Adrenal gland (tissue), 12 donors: Measurements from ENCODE around the gene PBX2. TPM values are rescaled to one million over a fixed set of nuclear protein-coding genes. Genes with fewer than 3 reads are reported as not detected.
A peak's percentile ranks its signal among the peaks of the same experiment; 100 is the strongest.

ENCODE experiments used
- DNase-seq, 7 donors: peaks; one replicate each; pipeline ENCODE4 v3.0.0-alpha.2; 2019 to 2020
- H3K27ac ChIP-seq, 5 donors: fragments of 200-600 bp; sonication (generic) in 4 of 5; 1 replicate in 3 of 5; 2 replicates in 2 of 5; pipeline versions ENCODE4 v1.5.1 to v1.8.0; 2016 to 2020; ENCODE audit warnings: mild to moderate bottlenecking in 1 of 5
- H3K27me3 ChIP-seq: fragments of 200-600 bp; 2 replicates; pipeline ENCODE4 v1.8.0; 2021
- H3K36me3 ChIP-seq, 2 donors: fragments of 200-600 bp; replicated peaks in 1 of 2; 1 replicate in 1 of 2; 2 replicates in 1 of 2; pipeline versions ENCODE4 v1.5.1 to v1.8.0; 2018 to 2022
- H3K4me1 ChIP-seq, 2 donors: fragments of 200-600 bp; replicated peaks in 1 of 2; 1 replicate in 1 of 2; 2 replicates in 1 of 2; pipeline versions ENCODE4 v1.5.1 to v1.8.0; 2018 to 2021
- H3K4me3 ChIP-seq, 4 donors: fragments of 200-600 bp; sonication (generic) in 3 of 4; one replicate each; pipeline ENCODE4 v1.5.1; 2016 to 2018
- H3K9me3 ChIP-seq, 3 donors: fragments of 200-600 bp; sonication (generic) in 1 of 3; replicated peaks in 1 of 3; 1 replicate in 2 of 3; 2 replicates in 1 of 3; pipeline versions ENCODE4 v1.5.1 to v1.8.0; 2016 to 2021
- POLR2A ChIP-seq, 2 donors: fragments of 450-650 bp; IDR thresholded peaks; one replicate each; pipeline ENCODE4 v1.6.1; 2017; ENCODE audit warnings: antibody characterized with exemption in 2 of 2, mild to moderate bottlenecking in 2 of 2, moderate library complexity in 1 of 2
- WGBS, 4 donors: extraction: QIAGEN DNeasy Blood & Tissue Kit in 2 of 4; methylation state at CpG; one replicate each; pipeline versions ENCODE4 v1.1.5 to v1.1.7; 2013 to 2017; 5-methylcytosine and 5-hydroxymethylcytosine counted together
- intact Hi-C, 2 donors: fragments of 100-400 bp; cut with DNase I; formaldehyde crosslinking; loops; one replicate each; pipeline versions ENCODE4 v1.14.1 to v1.15.0; 2022 to 2023
- polyA plus RNA-seq, 3 donors: library from polyadenylated mRNA; stranded (reverse); fragments of 200-250 nt in 2 of 3; fragments of 350-450 nt in 1 of 3; fragmentation: Illumina TruSeq in 1 of 3; extraction: RNeasy Lipid Tissue Mini Kit (QIAGEN cat#74804) in 1 of 3; gene quantifications; one replicate each; pipeline ENCODE4 v1.2.3, GENCODE V29; 2013 to 2014
- total RNA-seq, 9 donors: library from RNA; depleted of rRNA in 4 of 9; stranded (reverse); fragments of >200 nt in 4 of 9; fragments of 120-200 nt in 1 of 9; fragmentation: NEBNext Ultra II Directional in 1 of 9; extraction: Animal tissue kit (Norgen Biotek cat#: 25700) in 1 of 9; gene quantifications; one replicate each; pipeline versions ENCODE4 v1.1.0 to v1.2.4, GENCODE V29; 2013 to 2023
- TF ChIP-seq, protein P1 (sequence below), 6 experiments: fragments of 450-650 bp in 4 of 6; fragments of 200-600 bp in 2 of 6; sonication (generic) in 1 of 6; IDR thresholded peaks; 1 replicate in 5 of 6; 2 replicates in 1 of 6; pipeline versions ENCODE4 v1.5.1 to v1.8.0; 2016 to 2021; ENCODE audit warnings: antibody characterized with exemption in 6 of 6, mild to moderate bottlenecking in 2 of 6, moderate library complexity in 1 of 6
- donor health status: healthy with polysubstance abuse.
- donor health status: Bipolar disorder and iron deficiency.
- donor health status: DM: yes; HTN: yes; CAD: no.
- donor health status: DM: no; HTN: no; CAD: no.
- donor health status: DM: no; HTN: no; CAD: no.
- donor health status: DM: yes; HTN: yes; CAD: no.

The PBX2 gene
- total and polyA plus RNA-seq, 12 donors: 34.4 to 211 (median 61.3) TPM

DNA sequence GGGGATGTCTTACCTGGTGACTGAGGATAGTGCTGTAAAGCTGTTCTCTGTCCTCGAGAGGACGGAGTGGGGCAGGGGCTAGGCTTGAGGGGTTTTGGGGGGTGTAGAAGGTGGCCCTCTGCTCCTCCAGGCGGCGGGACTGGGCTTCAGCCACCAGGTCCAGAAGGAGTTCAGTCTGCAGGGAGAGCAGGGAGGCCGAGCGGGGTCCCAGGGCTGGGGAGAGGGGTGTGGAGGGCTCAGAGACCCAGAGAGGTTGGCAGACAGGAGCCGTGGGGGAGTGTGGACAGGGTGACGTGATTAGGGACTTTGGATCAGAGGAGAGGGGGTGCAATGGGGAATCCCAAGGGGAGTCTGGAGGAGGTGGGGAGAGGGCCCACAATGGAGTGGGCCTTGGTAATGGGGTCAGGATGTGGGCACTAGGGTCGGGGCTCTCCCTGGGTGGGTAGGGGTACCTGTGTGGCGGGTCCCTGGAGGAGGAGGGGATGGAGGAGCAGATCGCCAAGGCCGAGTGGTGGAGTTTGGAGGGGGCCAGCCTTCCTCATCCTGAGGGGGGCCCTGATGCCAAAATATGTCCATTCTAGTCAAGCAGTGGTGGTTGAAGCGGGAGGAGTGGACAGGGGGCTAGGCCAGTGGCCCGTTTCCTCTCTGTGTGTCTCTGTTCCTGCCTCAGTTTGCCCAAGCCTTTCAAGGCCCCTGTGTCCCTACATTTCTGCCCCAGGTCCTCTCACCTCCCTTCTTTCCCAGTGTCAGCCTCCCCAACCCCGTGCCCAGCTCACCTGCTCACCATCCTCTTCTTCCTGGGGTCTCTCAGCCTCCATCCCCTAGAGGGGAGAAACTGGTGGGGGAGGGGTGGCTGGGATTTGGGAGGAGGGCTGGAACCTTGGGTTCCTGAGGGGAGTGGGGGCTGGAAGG is 1.9 kb upstream of the PBX2 start:
- peaks cover 0 to 12% of the 10 kb centered on the region in 2 donors for H3K36me3 ChIP-seq
- no peaks in the 10 kb centered on the region for H3K27me3 ChIP-seq
- WGBS, 4 donors: 65 to 73% (median 71%) methylated on average over 13 to 15 of the region's 15 CpGs
- peak in 2 of 7 donors; percentile 27 for DNase-seq
- H3K27ac ChIP-seq: peak overlapping the region in 3 of 5 donors; percentile 33 to 94 (median 79)
- H3K4me3 ChIP-seq: peak overlapping the region in 1 of 4 donors; percentile 29
- TF ChIP-seq POLR2A (IDR thresholded peaks at IDR 0.05): no peak
- TF ChIP-seq, protein P1, sequence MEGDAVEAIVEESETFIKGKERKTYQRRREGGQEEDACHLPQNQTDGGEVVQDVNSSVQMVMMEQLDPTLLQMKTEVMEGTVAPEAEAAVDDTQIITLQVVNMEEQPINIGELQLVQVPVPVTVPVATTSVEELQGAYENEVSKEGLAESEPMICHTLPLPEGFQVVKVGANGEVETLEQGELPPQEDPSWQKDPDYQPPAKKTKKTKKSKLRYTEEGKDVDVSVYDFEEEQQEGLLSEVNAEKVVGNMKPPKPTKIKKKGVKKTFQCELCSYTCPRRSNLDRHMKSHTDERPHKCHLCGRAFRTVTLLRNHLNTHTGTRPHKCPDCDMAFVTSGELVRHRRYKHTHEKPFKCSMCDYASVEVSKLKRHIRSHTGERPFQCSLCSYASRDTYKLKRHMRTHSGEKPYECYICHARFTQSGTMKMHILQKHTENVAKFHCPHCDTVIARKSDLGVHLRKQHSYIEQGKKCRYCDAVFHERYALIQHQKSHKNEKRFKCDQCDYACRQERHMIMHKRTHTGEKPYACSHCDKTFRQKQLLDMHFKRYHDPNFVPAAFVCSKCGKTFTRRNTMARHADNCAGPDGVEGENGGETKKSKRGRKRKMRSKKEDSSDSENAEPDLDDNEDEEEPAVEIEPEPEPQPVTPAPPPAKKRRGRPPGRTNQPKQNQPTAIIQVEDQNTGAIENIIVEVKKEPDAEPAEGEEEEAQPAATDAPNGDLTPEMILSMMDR (IDR thresholded peaks at IDR 0.05): no peak
- H3K9me3 ChIP-seq: no peaks in the 10 kb centered on the region
- peaks cover 22 to 48% of the 10 kb centered on the region in 2 donors for H3K4me1 ChIP-seq
- intact Hi-C loops: loop anchor here in 1 of 2 donors (5.0 kb wide), 1 partner anchor 80 kb away; no protein-coding TSS in a partner anchor

GRCh38 chr6:32190911-32191677 is 1.1 kb upstream of the PBX2 start:
- Histone ChIP-seq H3K9me3 (no peaks in the 10 kb centered on the region), H3K27ac (peak overlapping the region in 4 of 5 donors; percentile 88 to 96 (median 92)), H3K4me3 (peak overlapping the region in 1 of 4 donors; percentile 82), H3K36me3 (peaks cover 0 to 21% of the 10 kb centered on the region in 2 donors), H3K27me3 (no peaks in the 10 kb centered on the region), H3K4me1 (peaks cover 16 to 50% of the 10 kb centered on the region in 2 donors)
- TF ChIP-seq, protein P1 (IDR thresholded peaks at IDR 0.05): no peak
- no peak for TF ChIP-seq POLR2A (IDR thresholded peaks at IDR 0.05)
- WGBS, 4 donors: 77 to 85% (median 82%) methylated on average over 6 to 8 of the region's 8 CpGs
- intact Hi-C loops: loop anchor here in 1 of 2 donors (5.0 kb wide), 1 partner anchor 79 kb away; no protein-coding TSS in a partner anchor
- peak in 2 of 7 donors; percentile 19 to 20 for DNase-seq

DNA sequence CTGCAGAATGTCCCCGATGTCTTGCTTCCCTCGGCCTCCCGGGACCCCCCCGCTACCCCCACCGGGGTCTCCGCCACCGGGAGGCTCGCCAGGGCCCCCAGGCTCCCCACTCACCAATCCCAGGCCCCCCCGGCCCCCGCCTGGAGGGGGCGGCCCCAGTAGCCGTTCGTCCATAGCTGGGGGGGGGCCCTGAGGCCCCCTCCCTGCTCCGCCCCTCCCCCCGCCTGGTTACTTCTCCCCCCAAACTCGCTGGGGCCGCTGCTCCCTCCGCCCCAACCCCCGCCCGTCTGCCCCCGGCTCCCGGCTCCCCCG is 304 bp downstream of the PBX2 start:
- 2 to 16% methylated on average over 20 to 23 of the region's 23 CpGs; no CpG with 5 or more reads in 2 of the 4 donors for WGBS, 4 donors
- Histone ChIP-seq H3K36me3 (peaks cover 0 to 23% of the 10 kb centered on the region in 2 donors), H3K9me3 (no peaks in the 10 kb centered on the region), H3K4me3 (peak overlapping the region; percentile 25 to 82 (median 72)), H3K27ac (peak overlapping the region; percentile 87 to 96 (median 89)), H3K27me3 (no peaks in the 10 kb centered on the region), H3K4me1 (peaks cover 16 to 48% of the 10 kb centered on the region in 2 donors)
- intact Hi-C loops: loop anchor here in 1 of 2 donors (5.0 kb wide), 1 partner anchor 77 kb away; no protein-coding TSS in a partner anchor
- peak in 2 of 7 donors; percentile 28 to 70 for DNase-seq
- TF ChIP-seq, protein P1 (IDR thresholded peaks at IDR 0.05): no peak
- TF ChIP-seq POLR2A (IDR thresholded peaks at IDR 0.05): no peak
